A549 (cell line): ENCODE data around the gene ELAC2. TPM values are rescaled to one million over a fixed set of nuclear protein-coding genes. Genes with fewer than 3 reads are reported as not detected.

Source experiments
- ATAC-seq, 2 experiments: fragments of 200-7000 bp in 1 of 2; fragments of >200 bp in 1 of 2; cut with Nextera tagmentation in 1 of 2; cut with Tn5 transposase in 1 of 2; 3 replicates each; pipeline versions ENCODE4 v1.8.0 to v1.9.1; 2018 to 2020; ENCODE audit warnings: mild to moderate bottlenecking in 1 of 2, moderate library complexity in 1 of 2
- CTCF ChIA-PET: fragments of 300-600 bp; sonication (Branson Sonifier 250); formaldehyde crosslinking; extraction: SDS; loops from one replicate; lab custom pipeline; 2021; ENCODE audit warnings: antibody characterized with exemption, inconsistent platforms; lab: Yijun Ruan, JAX
- POLR2A ChIA-PET: fragments of 350-600 bp; formaldehyde crosslinking; extraction: SDS; loops from one replicate; lab custom pipeline; 2021; ENCODE audit warnings: antibody characterized with exemption, inconsistent platforms; lab: Yijun Ruan, JAX
- DNase-seq, 2 experiments: peaks; one replicate each; pipeline versions ENCODE4 v3.0.0 to v3.0.0-alpha.2; 2011 to 2016; ENCODE audit warnings: low read depth in 1 of 2, low spot score in 1 of 2
- FAIRE-seq: peaks from 2 replicates; lab custom pipeline; 2011; peaks lifted over from hg19 to GRCh38; lab: Jason Lieb, UNC
- H3K27ac ChIP-seq, 2 experiments: fragments of >200 bp; sonication (Bioruptor Twin); formaldehyde crosslinking; 3 replicates each; pipeline ENCODE4 v1.5.1; 2016 to 2017
- H3K4me1 ChIP-seq: fragments of >200 bp; sonication (Bioruptor Twin); formaldehyde crosslinking; 3 replicates; pipeline ENCODE4 v1.6.1; 2016
- H3K4me2 ChIP-seq: fragments of >200 bp; sonication (Bioruptor Twin); formaldehyde crosslinking; 3 replicates; pipeline ENCODE4 v1.6.1; 2016
- H3K4me3 ChIP-seq: fragments of >200 bp; sonication (Bioruptor Twin); formaldehyde crosslinking; 3 replicates; pipeline ENCODE4 v1.5.1; 2016
- H3K9me3 ChIP-seq: fragments of >200 bp; sonication (Bioruptor Twin); formaldehyde crosslinking; 3 replicates; pipeline ENCODE4 v1.6.1; 2016
- BCL3 ChIP-seq: fragments of >200 bp; sonication (Bioruptor Twin); formaldehyde crosslinking; IDR thresholded peaks from 3 replicates; pipeline ENCODE4 v1.6.1; 2016
- BHLHE40 ChIP-seq: IDR thresholded peaks from 2 replicates; pipeline ENCODE4 v1.6.1; 2012; ENCODE audit warnings: low read depth, low read length, inconsistent platforms
- CEBPB ChIP-seq, 2 experiments: fragments of >200 bp in 1 of 2; sonication (Bioruptor Twin) in 1 of 2; formaldehyde crosslinking in 1 of 2; IDR thresholded peaks; 2 replicates each; pipeline ENCODE4 v1.6.1; 2012 to 2016
- CHD2 ChIP-seq: fragments of 150-350 bp; IDR thresholded peaks from 2 replicates; pipeline ENCODE4 v1.6.1; 2014; ENCODE audit warnings: low read length; ENCODE audit not compliant: partially characterized antibody
- ELK1 ChIP-seq: fragments of 150-350 bp; IDR thresholded peaks from 2 replicates; pipeline ENCODE4 v1.6.1; 2014; ENCODE audit warnings: low read depth, mild to moderate bottlenecking, low read length
- EP300 ChIP-seq, 2 experiments: fragments of >200 bp; sonication (Bioruptor Twin); formaldehyde crosslinking; IDR thresholded peaks; 2 replicates in 1 of 2; 3 replicates in 1 of 2; pipeline ENCODE4 v1.6.1; 2016 to 2017
- FOSL2 ChIP-seq, 2 experiments: fragments of 450-650 bp in 1 of 2; fragments of >200 bp in 1 of 2; sonication (Bioruptor Twin) in 1 of 2; formaldehyde crosslinking; IDR thresholded peaks; 2 replicates each; pipeline versions ENCODE4 v1.5.0 to v1.6.1; 2016 to 2020; ENCODE audit warnings: mild to moderate bottlenecking in 1 of 2, moderate library complexity in 1 of 2
- HES2 ChIP-seq: fragments of >200 bp; sonication (Bioruptor Twin); formaldehyde crosslinking; IDR thresholded peaks from 2 replicates; pipeline ENCODE4 v1.6.1; 2016
- HMGXB4 ChIP-seq: fragments of 250-450 bp; sonication (Bioruptor Pico); IDR thresholded peaks from 2 replicates; pipeline ENCODE4 v1.5.0; 2021; ENCODE audit warnings: mild to moderate bottlenecking, moderate library complexity, borderline replicate concordance
- HOXA7 ChIP-seq: fragments of 250-450 bp; sonication (Bioruptor Pico); IDR thresholded peaks from 2 replicates; pipeline ENCODE4 v1.5.0; 2020; ENCODE audit warnings: mild to moderate bottlenecking, moderate library complexity
- JUNB ChIP-seq: fragments of >200 bp; sonication (Bioruptor Twin); formaldehyde crosslinking; IDR thresholded peaks from 2 replicates; pipeline ENCODE4 v1.6.1; 2016
- MAFK ChIP-seq: fragments of 450-650 bp; IDR thresholded peaks from 2 replicates; pipeline ENCODE4 v1.6.1; 2014; ENCODE audit not compliant: partially characterized antibody
- MAX ChIP-seq: IDR thresholded peaks from 2 replicates; pipeline ENCODE4 v1.6.1; 2012
- NPAS2 ChIP-seq: fragments of 250-450 bp; sonication (Bioruptor Pico); IDR thresholded peaks from 2 replicates; pipeline ENCODE4 v1.8.0; 2022; ENCODE audit warnings: mild to moderate bottlenecking, moderate library complexity, borderline replicate concordance
- RARB ChIP-seq: fragments of 250-450 bp; sonication (Bioruptor Pico); IDR thresholded peaks from 2 replicates; pipeline ENCODE4 v1.8.0; 2021; ENCODE audit warnings: mild to moderate bottlenecking, moderate library complexity
- ZC3H11A ChIP-seq: fragments of 450-650 bp; IDR thresholded peaks from 2 replicates; pipeline ENCODE4 v1.6.1; 2014; ENCODE audit warnings: antibody characterized with exemption, mild to moderate bottlenecking
- ZSCAN20 ChIP-seq: fragments of 250-450 bp; sonication (Bioruptor Pico); IDR thresholded peaks from 2 replicates; pipeline ENCODE4 v1.8.0; 2022; ENCODE audit warnings: mild to moderate bottlenecking, moderate library complexity
- WGBS: methylation state at CpG from one replicate; pipeline ENCODE4 v1.1.6; 2017; ENCODE audit errors: missing lambda C conversion rate; 5-methylcytosine and 5-hydroxymethylcytosine counted together
- polyA plus RNA-seq, 4 experiments: library from polyadenylated mRNA; depleted of rRNA in 3 of 4; stranded (reverse); fragments of >200 nt; fragmentation: RNase III in 1 of 4; extraction: RNeasy Plus Mini Kit Qiagen cat#74134 plus additional on column Dnase treatment in 1 of 4; gene quantifications; 2 replicates in 3 of 4; 3 replicates in 1 of 4; pipeline ENCODE4 v1.2.3, GENCODE V29; 2011 to 2017
- TF ChIP-seq, protein P1 (sequence below): fragments of 450-650 bp; IDR thresholded peaks from 2 replicates; pipeline ENCODE4 v1.6.1; 2014; ENCODE audit warnings: antibody characterized with exemption

Gene ELAC2
- polyA plus RNA-seq, 2 of the 4 experiments (the other 2 are of a cell fraction): 97.9 to 106 TPM

GRCh38 chr17:12982224-12982623, 35.6 kb downstream of the ELAC2 start:
- CTCF ChIA-PET: interaction anchor here (1.0 to 1.3 kb wide), 2 partner anchors 16 to 20 kb away, joined by 3 read pairs; no protein-coding TSS in a partner anchor
- Histone ChIP-seq H3K4me3 (no peak overlapping the region), H3K4me1 (no peaks in the 10 kb centered on the region; the same call in 2 of the 3 replicates), H3K27ac (no peak overlapping the region), H3K9me3 (no peaks in the 10 kb centered on the region), H3K4me2 (no peak overlapping the region)
- ATAC-seq: no peak
- POLR2A ChIA-PET: no interaction called here
- 74% methylated on average over 6 of the region's 6 CpGs for WGBS
- no peak for TF ChIP-seq EP300 (IDR thresholded peaks at IDR 0.05)
- TF ChIP-seq, protein P1, sequence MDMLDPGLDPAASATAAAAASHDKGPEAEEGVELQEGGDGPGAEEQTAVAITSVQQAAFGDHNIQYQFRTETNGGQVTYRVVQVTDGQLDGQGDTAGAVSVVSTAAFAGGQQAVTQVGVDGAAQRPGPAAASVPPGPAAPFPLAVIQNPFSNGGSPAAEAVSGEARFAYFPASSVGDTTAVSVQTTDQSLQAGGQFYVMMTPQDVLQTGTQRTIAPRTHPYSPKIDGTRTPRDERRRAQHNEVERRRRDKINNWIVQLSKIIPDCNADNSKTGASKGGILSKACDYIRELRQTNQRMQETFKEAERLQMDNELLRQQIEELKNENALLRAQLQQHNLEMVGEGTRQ: no peak
- no peak for TF ChIP-seq FOSL2 (IDR thresholded peaks at IDR 0.05)
- no peak for TF ChIP-seq FOSL2 (CRISPR knock-in tag; IDR thresholded peaks at IDR 0.05)
- TF ChIP-seq BCL3: no peak
- no peak for TF ChIP-seq ELK1
- no peak for TF ChIP-seq RARB (CRISPR knock-in tag)
- TF ChIP-seq HMGXB4 (CRISPR knock-in tag): no peak
- no peak for TF ChIP-seq CEBPB (IDR thresholded peaks at IDR 0.05)
- no peak for TF ChIP-seq HES2
- TF ChIP-seq HOXA7 (CRISPR knock-in tag): no peak
- TF ChIP-seq ZC3H11A: no peak
- TF ChIP-seq JUNB: no peak
- TF ChIP-seq NPAS2 (CRISPR knock-in tag): no peak
- no peak for TF ChIP-seq CHD2
- TF ChIP-seq BHLHE40: no peak
- TF ChIP-seq MAFK: no peak
- TF ChIP-seq ZSCAN20 (CRISPR knock-in tag): no peak
- no peak for FAIRE-seq
- no peak for DNase-seq

- Histone ChIP-seq H3K4me3 (no peak overlapping the region), H3K27ac (no peak overlapping the region), H3K4me2 (no peak overlapping the region), H3K9me3 (no peaks in the 10 kb centered on the region), H3K4me1 (no peaks in the 10 kb centered on the region; the same call in 2 of the 3 replicates)
- WGBS: 74% methylated on average over 12 of the region's 12 CpGs
- POLR2A ChIA-PET: no interaction called here
- no peak for DNase-seq
- no peak for TF ChIP-seq MAX
- TF ChIP-seq HOXA7 (CRISPR knock-in tag): no peak
- no peak for FAIRE-seq
- no peak for ATAC-seq
- CTCF ChIA-PET: interaction anchor here (0.9 to 1.9 kb wide), 6 partner anchors 14 to 799 kb away, joined by 3 to 17 read pairs (median 3); no protein-coding TSS in a partner anchor
Measured at GRCh38 chr17:12979826-12980500, 37.9 kb downstream of the ELAC2 start.
